ENCODE results near the gene RCAN2.
A peak's percentile ranks its signal among the peaks of the same experiment; 100 is the strongest.
"Not testable (repeated sequence)": the region's sequence is repeated elsewhere in the genome, so short reads cannot be mapped to it uniquely, and the experiment has no call there.

Gene RCAN2

DNA sequence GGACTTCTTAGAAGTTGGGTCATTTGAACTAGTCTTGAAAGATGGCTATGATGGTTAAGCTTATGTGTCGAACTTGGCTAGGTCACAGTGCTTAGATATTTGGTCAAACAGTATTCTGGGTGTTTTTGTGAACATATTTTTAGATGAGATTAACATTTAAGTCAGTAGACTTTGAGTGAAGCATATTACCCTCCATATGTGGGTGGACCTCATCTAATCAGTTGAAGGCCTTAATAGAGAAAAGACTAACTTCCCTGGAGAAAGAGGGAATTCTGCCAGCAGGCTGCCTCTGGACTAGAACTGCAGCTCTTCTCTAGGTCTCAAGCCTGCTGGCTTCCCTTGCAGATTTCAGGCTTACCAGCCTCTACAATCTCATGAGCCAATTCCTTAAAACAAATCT lies 76.9 kb downstream of the RCAN2 start:
- TF ChIP-seq, protein P1, sequence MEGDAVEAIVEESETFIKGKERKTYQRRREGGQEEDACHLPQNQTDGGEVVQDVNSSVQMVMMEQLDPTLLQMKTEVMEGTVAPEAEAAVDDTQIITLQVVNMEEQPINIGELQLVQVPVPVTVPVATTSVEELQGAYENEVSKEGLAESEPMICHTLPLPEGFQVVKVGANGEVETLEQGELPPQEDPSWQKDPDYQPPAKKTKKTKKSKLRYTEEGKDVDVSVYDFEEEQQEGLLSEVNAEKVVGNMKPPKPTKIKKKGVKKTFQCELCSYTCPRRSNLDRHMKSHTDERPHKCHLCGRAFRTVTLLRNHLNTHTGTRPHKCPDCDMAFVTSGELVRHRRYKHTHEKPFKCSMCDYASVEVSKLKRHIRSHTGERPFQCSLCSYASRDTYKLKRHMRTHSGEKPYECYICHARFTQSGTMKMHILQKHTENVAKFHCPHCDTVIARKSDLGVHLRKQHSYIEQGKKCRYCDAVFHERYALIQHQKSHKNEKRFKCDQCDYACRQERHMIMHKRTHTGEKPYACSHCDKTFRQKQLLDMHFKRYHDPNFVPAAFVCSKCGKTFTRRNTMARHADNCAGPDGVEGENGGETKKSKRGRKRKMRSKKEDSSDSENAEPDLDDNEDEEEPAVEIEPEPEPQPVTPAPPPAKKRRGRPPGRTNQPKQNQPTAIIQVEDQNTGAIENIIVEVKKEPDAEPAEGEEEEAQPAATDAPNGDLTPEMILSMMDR (conservative IDR thresholded peaks at IDR 0.05; ENCODE audit: low read length): no peak
- no peak overlapping the region for H3K4me3 ChIP-seq (ENCODE audit: low read length)
- DNase-seq (ENCODE audit: low read depth): no peak

DNA sequence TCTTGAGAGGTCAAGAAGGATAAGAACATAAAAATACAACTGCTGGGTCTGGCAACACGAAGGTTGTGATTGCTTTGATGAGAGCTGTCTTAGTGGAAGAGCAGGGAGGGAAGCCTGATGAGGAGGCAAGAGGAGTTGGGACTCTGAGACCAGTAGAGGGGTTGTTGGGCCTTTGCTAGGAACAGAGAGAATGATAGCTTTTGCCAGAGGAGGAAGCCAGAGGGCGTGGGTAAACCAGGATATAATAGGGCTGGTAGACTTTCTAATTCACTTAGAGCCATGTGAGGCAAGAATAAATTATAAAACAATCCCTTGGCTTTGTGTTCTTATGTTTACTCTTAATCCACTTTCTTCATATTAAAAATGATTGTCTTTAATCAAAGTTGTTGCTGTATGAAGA lies 78.6 kb downstream of the RCAN2 start:
- DNase-seq (ENCODE audit: low read depth): no peak

DNA sequence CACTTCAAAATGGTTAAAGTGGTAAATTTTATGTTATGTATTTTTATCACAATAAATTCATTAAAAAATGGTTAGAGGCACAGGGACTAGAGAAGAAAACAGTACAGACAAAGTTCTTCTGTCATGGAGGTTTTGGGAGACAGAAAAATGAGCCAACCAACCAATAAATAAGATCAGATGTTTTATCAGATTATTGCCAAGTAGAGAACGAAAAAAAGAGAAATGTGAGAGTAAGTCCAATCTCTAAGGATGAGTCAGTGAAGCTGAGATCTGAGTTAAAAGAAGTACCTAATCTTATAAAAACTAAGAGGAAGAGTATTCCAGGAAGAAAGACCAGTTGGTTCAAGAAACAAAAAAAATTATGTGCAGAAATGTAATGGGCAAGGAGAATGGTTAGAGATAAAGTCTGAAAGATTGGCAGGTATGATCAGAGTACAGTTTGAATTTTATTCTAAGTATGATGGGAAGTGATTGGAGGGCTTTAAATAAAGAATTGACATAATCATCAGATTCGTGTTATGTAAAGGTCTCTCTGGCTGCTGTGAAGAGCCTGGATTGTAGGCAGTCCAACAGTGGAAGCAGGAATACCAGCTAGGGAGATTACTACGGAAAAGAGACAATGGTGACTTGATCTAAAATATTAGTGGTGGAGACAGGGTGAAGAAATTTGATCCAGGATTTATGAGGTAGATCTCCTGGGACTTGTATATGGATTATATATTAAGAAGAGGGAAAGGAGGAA lies 79.6 kb downstream of the RCAN2 start:
- TF ChIP-seq, protein P1 (conservative IDR thresholded peaks at IDR 0.05; ENCODE audit: low read length): no peak
- peak; percentile 35 for DNase-seq (ENCODE audit: low read depth)
- no peak overlapping the region for H3K4me3 ChIP-seq (ENCODE audit: low read length)

More for the DNA sequence above, 78.6 kb downstream of the RCAN2 start:
- no peak overlapping the region for H3K4me3 ChIP-seq (ENCODE audit: low read length)
- TF ChIP-seq, protein P1 (conservative IDR thresholded peaks at IDR 0.05; ENCODE audit: low read length): no peak

DNA sequence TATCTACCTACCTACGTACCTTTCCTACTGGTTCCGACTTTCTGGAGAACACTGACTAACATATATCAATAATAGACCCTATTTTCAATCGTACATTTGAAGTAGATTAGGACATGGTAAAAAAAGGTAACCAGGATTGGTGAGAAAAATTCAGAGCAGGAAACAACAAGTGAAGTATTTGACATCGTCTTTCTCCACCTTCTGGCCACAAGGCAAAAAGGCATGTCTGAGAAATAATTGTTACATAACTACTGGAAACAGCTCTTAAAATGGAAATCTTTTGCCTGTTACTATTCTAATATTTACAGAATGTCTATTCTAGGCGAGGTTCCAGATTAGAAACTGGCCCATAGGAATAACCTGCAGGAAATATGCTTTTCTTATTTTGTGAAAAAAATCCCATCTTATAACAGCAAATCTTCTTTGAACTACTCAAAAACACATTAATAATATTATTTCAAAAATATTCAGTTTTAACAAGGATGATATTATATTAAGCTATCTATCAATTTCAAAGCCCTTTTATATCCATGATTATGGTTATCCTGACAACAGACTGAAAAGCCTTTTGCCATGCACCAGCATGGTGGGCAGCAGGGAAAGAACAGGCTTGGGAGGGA lies 80.8 kb downstream of the RCAN2 start:
- DNase-seq (ENCODE audit: low read depth): peak; percentile 68
- TF ChIP-seq, protein P1 (conservative IDR thresholded peaks at IDR 0.05; ENCODE audit: low read length): peak; percentile 87
- H3K4me3 ChIP-seq (ENCODE audit: low read length): no peak overlapping the region

DNA sequence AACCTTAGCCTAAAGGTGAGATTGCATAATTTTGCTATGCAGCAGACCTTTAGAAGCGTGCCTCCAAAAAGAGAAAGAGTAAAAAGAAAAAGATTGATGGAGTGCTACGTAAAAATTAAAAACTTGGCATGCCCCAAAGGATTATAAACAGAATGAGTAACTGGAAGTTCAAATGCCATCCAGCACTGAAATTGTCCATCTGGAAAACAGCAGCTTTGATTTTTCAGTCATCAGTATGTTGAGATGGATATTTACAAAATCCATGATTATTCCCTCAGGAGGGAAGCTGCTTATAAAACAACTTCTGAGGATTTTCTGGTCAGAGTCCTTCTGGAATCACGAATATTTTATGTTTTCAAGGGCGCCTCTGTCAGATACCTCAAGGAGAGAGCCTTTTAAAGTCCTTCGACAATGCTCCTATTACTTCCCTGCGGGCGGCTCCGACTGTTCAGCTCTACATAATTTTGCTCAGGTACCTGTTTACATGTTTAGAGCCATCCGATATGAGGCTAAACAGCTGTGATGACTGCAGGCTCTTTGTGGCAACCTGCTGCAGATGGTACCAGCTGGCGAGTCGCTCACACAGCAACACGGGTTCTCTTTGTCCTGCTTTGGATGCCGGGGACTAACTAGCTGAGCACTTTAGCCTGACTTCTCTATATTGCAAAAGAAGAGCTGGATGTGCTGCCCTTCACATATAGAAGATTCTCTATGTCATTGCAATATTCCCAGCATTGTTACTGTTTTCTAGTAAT lies 83.3 kb downstream of the RCAN2 start:
- peak; percentile 20 for DNase-seq (ENCODE audit: low read depth)
- TF ChIP-seq, protein P1 (conservative IDR thresholded peaks at IDR 0.05; ENCODE audit: low read length): no peak
- no peak overlapping the region for H3K4me3 ChIP-seq (ENCODE audit: low read length)

DNA sequence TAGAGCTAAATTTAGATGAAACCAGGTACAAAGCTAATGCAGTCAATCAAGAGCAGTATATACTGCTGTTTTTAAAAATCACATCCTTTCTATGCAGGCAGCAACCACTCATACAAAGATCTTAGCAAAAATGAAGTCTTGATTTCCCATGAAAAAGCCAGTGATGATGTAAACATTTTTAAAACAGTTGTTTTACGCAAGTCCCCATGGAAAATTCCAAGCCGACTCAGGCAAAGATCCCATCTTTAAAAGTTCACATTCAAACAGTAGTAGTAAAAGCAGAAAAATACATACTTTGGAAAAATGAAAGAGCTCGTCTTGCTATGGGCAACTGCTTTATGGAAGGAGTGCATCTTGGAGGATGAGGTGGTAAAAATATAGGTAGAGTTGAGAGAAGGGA lies 84.0 kb downstream of the RCAN2 start:
- DNase-seq (ENCODE audit: low read depth): no peak
- H3K4me3 ChIP-seq (ENCODE audit: low read length): no peak overlapping the region
- TF ChIP-seq, protein P1 (conservative IDR thresholded peaks at IDR 0.05; ENCODE audit: low read length): no peak

DNA sequence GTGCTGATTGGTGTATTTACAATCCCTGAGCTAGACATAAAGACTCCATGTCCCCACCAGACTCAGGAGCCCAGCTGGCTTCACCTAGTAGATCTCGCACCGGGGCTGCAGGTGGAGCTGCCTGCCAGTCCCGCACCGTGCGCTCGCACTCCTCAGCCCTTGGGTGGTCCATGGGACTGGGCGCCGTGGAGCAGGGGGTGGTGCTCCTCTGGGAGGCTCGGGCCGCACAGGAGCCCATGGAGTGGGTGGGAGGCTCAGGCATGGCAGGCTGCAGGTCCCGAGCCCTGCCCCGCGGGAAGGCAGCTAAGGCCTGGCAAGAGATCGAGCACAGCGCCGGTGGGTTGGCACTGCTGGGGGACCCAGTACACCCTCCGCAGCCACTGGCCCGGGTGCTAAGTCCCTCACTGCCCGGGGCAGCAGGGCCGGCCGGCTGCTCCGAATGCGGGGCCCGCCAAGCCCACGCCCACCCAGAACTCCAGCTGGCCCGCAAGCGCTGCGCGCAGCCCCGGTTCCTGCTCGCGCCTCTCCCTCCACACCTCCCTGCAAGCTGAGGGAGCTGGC lies 85.5 kb downstream of the RCAN2 start:
- not testable (repeated sequence) for DNase-seq (ENCODE audit: low read depth); H3K4me3 ChIP-seq (ENCODE audit: low read length)

All from AG10803 (cell line).